ENCODE results near the gene GTF3C1. TPM values are rescaled to one million over a fixed set of nuclear protein-coding genes. Genes with fewer than 3 reads are reported as not detected.

Gene GTF3C1
- total and polyA plus RNA-seq, 2 of the 13 experiments (the other 11 are each of a cell fraction or from before 2014, with no cell fraction given), result 29.2 to 72.7 TPM

GRCh38 chr16:27539636-27540035 is 10.1 kb downstream of the GTF3C1 start:
- 78% methylated on average over 5 of the region's 5 CpGs for WGBS (ENCODE audit: low lambda C conversion rate)
- no peak overlapping the region for H3K4me3 ChIP-seq (replicated peaks in 1 of 3; ENCODE audit: insufficient read depth in 1 of 3, low read depth in 2 of 3, low read length in 3 of 3)
- H3K4me2 ChIP-seq (ENCODE audit: low read depth, low read length), result no peak overlapping the region
- FAIRE-seq, result no peak
- in situ Hi-C loops (cut with HindIII; ENCODE audit: extremely low pct_ligation_motif_present, low pct_unique_long_range_greater_than_20kb), result no loop called here
- no peaks in the 10 kb centered on the region for H3K79me2 ChIP-seq (ENCODE audit: insufficient read depth, low read length)
- no peaks in the 10 kb centered on the region for H3K27me3 ChIP-seq (ENCODE audit: control insufficient read depth in 1 of 2, insufficient read depth in 2 of 2, low read length in 2 of 2)
- no peak for TF ChIP-seq STAT5B (CRISPR knock-in tag; IDR thresholded peaks at IDR 0.05)
- no peak for TF ChIP-seq ZNF737 (CRISPR knock-in tag; IDR thresholded peaks at IDR 0.05; ENCODE audit: borderline replicate concordance)
- 0 out of 4 replicates have a peak, but pooled peaks of 1 of the 2 experiments have one; percentile 27 for TF ChIP-seq MAFK (conservative IDR thresholded peaks at IDR 0.05 in 1 of 2, IDR thresholded peaks at IDR 0.05 in 1 of 2; ENCODE audit: low read length in 2 of 2)
- TF ChIP-seq MEIS1 (CRISPR knock-in tag; IDR thresholded peaks at IDR 0.05; ENCODE audit: borderline replicate concordance), result no peak
- TF ChIP-seq ZNF564 (CRISPR knock-in tag; IDR thresholded peaks at IDR 0.05), result peak; percentile 99
- H3K4me1 ChIP-seq (ENCODE audit: insufficient read depth, low read length), result no peaks in the 10 kb centered on the region
- POLR2A ChIA-PET, result no interaction called here
- no peak overlapping the region for H3K27ac ChIP-seq (ENCODE audit: extremely low read length, insufficient read depth, low read length)
- ATAC-seq, result no peak
- intact Hi-C loops (cut with micrococcal nuclease; ENCODE audit: unreplicated experiment), result no loop called here
- no peaks in the 10 kb centered on the region for H3K9me3 ChIP-seq (ENCODE audit: low read length)
- H4K20me1 ChIP-seq (ENCODE audit: insufficient read depth, low read length), result no peaks in the 10 kb centered on the region
- H2AFZ ChIP-seq (ENCODE audit: low read length), result no peak overlapping the region
- peaks cover 54 to 88% of the 10 kb centered on the region in 2 experiments for H3K36me3 ChIP-seq (replicated peaks in 1 of 2; ENCODE audit: control insufficient read depth in 1 of 2, insufficient read depth in 2 of 2, low read length in 2 of 2)
- BruUV-seq (replicated peaks), result no TSS peak
- DNase-seq (ENCODE audit: low spot score), result no peak
- H3K9ac ChIP-seq (ENCODE audit: insufficient read depth, low read depth, low read length), result no peak overlapping the region
- CTCF ChIA-PET (ENCODE audit: low intra/inter-chr PET ratio, low total read pairs), result no interaction called here

GRCh38 chr16:27539120-27539519 is 10.6 kb downstream of the GTF3C1 start:
- FAIRE-seq, result no peak
- Histone ChIP-seq H3K4me1 (ENCODE audit: insufficient read depth, low read length) (no peaks in the 10 kb centered on the region), H4K20me1 (ENCODE audit: insufficient read depth, low read length) (no peaks in the 10 kb centered on the region), H3K36me3 (replicated peaks in 1 of 2; ENCODE audit: control insufficient read depth in 1 of 2, insufficient read depth in 2 of 2, low read length in 2 of 2) (peaks cover 53 to 88% of the 10 kb centered on the region in 2 experiments), H3K4me3 (replicated peaks in 1 of 3; ENCODE audit: insufficient read depth in 1 of 3, low read depth in 2 of 3, low read length in 3 of 3) (no peak overlapping the region), H3K79me2 (ENCODE audit: insufficient read depth, low read length) (no peaks in the 10 kb centered on the region), H3K9me3 (ENCODE audit: low read length) (no peaks in the 10 kb centered on the region), H3K27me3 (ENCODE audit: control insufficient read depth in 1 of 2, insufficient read depth in 2 of 2, low read length in 2 of 2) (no peaks in the 10 kb centered on the region), H3K4me2 (ENCODE audit: low read depth, low read length) (no peak overlapping the region), H3K9ac (ENCODE audit: insufficient read depth, low read depth, low read length) (no peak overlapping the region), H3K27ac (ENCODE audit: extremely low read length, insufficient read depth, low read length) (no peak overlapping the region), H2AFZ (ENCODE audit: low read length) (no peak overlapping the region)
- ATAC-seq, result no peak
- intact Hi-C loops (cut with micrococcal nuclease; ENCODE audit: unreplicated experiment), result no loop called here
- no peak for DNase-seq (ENCODE audit: low spot score)
- TF ChIP-seq HOXA3 (CRISPR knock-in tag; IDR thresholded peaks at IDR 0.05) (no peak), RELA (CRISPR knock-in tag; IDR thresholded peaks at IDR 0.05) (no peak), ZNF782 (CRISPR knock-in tag; IDR thresholded peaks at IDR 0.05; ENCODE audit: borderline replicate concordance) (no peak), NCOA5 (CRISPR knock-in tag; IDR thresholded peaks at IDR 0.05) (no peak), KMT2A (CRISPR knock-in tag; IDR thresholded peaks at IDR 0.05) (no peak), KLF15 (CRISPR knock-in tag; IDR thresholded peaks at IDR 0.05; ENCODE audit: borderline replicate concordance) (no peak), SUZ12 (IDR thresholded peaks at IDR 0.05; ENCODE audit: low read depth, low read length) (no peak), HNRNPK (IDR thresholded peaks at IDR 0.05; ENCODE audit: low read depth, low read length, poor library complexity, severe bottlenecking) (no peak), ZKSCAN8 (CRISPR knock-in tag; IDR thresholded peaks at IDR 0.05; ENCODE audit: borderline replicate concordance) (no peak), TCF7L2 (IDR thresholded peaks at IDR 0.05; ENCODE audit: low read depth, low read length) (no peak), STAG1 (CRISPR knock-in tag; IDR thresholded peaks at IDR 0.05) (no peak), HNF4A (CRISPR knock-in tag; IDR thresholded peaks at IDR 0.05) (no peak)
- TF ChIP-seq, protein P1, sequence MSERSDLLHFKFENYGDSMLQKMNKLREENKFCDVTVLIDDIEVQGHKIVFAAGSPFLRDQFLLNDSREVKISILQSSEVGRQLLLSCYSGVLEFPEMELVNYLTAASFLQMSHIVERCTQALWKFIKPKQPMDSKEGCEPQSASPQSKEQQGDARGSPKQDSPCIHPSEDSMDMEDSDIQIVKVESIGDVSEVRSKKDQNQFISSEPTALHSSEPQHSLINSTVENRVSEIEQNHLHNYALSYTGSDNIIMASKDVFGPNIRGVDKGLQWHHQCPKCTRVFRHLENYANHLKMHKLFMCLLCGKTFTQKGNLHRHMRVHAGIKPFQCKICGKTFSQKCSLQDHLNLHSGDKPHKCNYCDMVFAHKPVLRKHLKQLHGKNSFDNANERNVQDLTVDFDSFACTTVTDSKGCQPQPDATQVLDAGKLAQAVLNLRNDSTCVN (CRISPR knock-in tag; IDR thresholded peaks at IDR 0.05; ENCODE audit: borderline replicate concordance), result no peak
- TF ChIP-seq, protein P2, sequence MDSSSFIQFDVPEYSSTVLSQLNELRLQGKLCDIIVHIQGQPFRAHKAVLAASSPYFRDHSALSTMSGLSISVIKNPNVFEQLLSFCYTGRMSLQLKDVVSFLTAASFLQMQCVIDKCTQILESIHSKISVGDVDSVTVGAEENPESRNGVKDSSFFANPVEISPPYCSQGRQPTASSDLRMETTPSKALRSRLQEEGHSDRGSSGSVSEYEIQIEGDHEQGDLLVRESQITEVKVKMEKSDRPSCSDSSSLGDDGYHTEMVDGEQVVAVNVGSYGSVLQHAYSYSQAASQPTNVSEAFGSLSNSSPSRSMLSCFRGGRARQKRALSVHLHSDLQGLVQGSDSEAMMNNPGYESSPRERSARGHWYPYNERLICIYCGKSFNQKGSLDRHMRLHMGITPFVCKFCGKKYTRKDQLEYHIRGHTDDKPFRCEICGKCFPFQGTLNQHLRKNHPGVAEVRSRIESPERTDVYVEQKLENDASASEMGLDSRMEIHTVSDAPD (CRISPR knock-in tag; IDR thresholded peaks at IDR 0.05), result no peak
- BruUV-seq (replicated peaks), result no TSS peak
- CTCF ChIA-PET (ENCODE audit: low intra/inter-chr PET ratio, low total read pairs), result no interaction called here
- 96% methylated on average over 2 of the region's 2 CpGs for WGBS (ENCODE audit: low lambda C conversion rate)
- POLR2A ChIA-PET, result no interaction called here
- in situ Hi-C loops (cut with HindIII; ENCODE audit: extremely low pct_ligation_motif_present, low pct_unique_long_range_greater_than_20kb), result no loop called here

Measured in HepG2 (cell line).